HepG2 (cell line): Measurements from ENCODE around the gene PEX19. TPM values are rescaled to one million over a fixed set of nuclear protein-coding genes. Genes with fewer than 3 reads are reported as not detected.

ENCODE experiments used
- ASH2L ChIP-seq: fragments of 300-600, 200-600 bp; sonication (generic); IDR thresholded peaks from 2 replicates; pipeline ENCODE4 v1.7.0; 2017; ENCODE audit warnings: low read depth, mild to moderate bottlenecking, moderate library complexity, mixed read lengths, low read length; ENCODE audit not compliant: insufficient read length
- BHLHE40 ChIP-seq: IDR thresholded peaks from 2 replicates; pipeline ENCODE4 v1.6.1; 2011; ENCODE audit warnings: low read length, improper control_type of control experiment
- CAMTA2 ChIP-seq: sonication (generic); formaldehyde crosslinking; IDR thresholded peaks from 2 replicates; pipeline ENCODE4 v1.4.0; 2020; ENCODE audit warnings: mild to moderate bottlenecking, missing genetic modification reagents, borderline replicate concordance
- EEA1 ChIP-seq: sonication (generic); formaldehyde crosslinking; IDR thresholded peaks from 2 replicates; pipeline ENCODE4 v1.5.1; 2020; ENCODE audit warnings: mild to moderate bottlenecking, missing genetic modification reagents, borderline replicate concordance
- ELF3 ChIP-seq: IDR thresholded peaks from 2 replicates; pipeline ENCODE4 v1.6.1; 2016; ENCODE audit warnings: missing genetic modification reagents, missing compliant biosample characterization
- ERF ChIP-seq: IDR thresholded peaks from 2 replicates; pipeline ENCODE4 v1.6.1; 2018; ENCODE audit warnings: missing biosample characterization, missing genetic modification reagents
- GPN1 ChIP-seq: sonication (generic); formaldehyde crosslinking; IDR thresholded peaks from 2 replicates; pipeline ENCODE4 v1.5.1; 2020; ENCODE audit warnings: missing genetic modification reagents, borderline replicate concordance
- GRHL1 ChIP-seq: sonication (generic); formaldehyde crosslinking; conservative IDR thresholded peaks from 2 replicates; pipeline ENCODE4 v1.8.0; 2022; ENCODE audit warnings: missing genetic modification reagents
- LBX2 ChIP-seq: sonication (generic); formaldehyde crosslinking; IDR thresholded peaks from 2 replicates; pipeline ENCODE4 v1.5.0; 2020; ENCODE audit warnings: missing genetic modification reagents, mild to moderate bottlenecking, borderline replicate concordance
- MAF1 ChIP-seq: sonication (generic); formaldehyde crosslinking; IDR thresholded peaks from 2 replicates; pipeline ENCODE4 v1.5.0; 2020; ENCODE audit warnings: missing genetic modification reagents, borderline replicate concordance
- MTA3 ChIP-seq: sonication (generic); formaldehyde crosslinking; IDR thresholded peaks from 2 replicates; pipeline ENCODE4 v1.4.0; 2020; ENCODE audit warnings: missing genetic modification reagents
- NAIF1 ChIP-seq: sonication (generic); formaldehyde crosslinking; IDR thresholded peaks from 2 replicates; pipeline ENCODE4 v1.5.0; 2020; ENCODE audit warnings: mild to moderate bottlenecking, missing genetic modification reagents, borderline replicate concordance
- NCOR1 ChIP-seq: fragments of 200-600 bp; sonication (generic); IDR thresholded peaks from 2 replicates; pipeline ENCODE4 v1.7.0; 2017; ENCODE audit warnings: antibody characterized with exemption, low read length, borderline replicate concordance
- NONO ChIP-seq, 2 experiments: fragments of 450-650 bp in 1 of 2; sonication (generic) in 1 of 2; formaldehyde crosslinking in 1 of 2; IDR thresholded peaks in 1 of 2; conservative IDR thresholded peaks in 1 of 2; 2 replicates each; pipeline versions ENCODE4 v1.6.1 to v1.8.0; 2017 to 2022; ENCODE audit warnings: mild to moderate bottlenecking in 1 of 2, missing genetic modification reagents in 1 of 2, moderate library complexity in 1 of 2
- ONECUT2 ChIP-seq: sonication (generic); formaldehyde crosslinking; IDR thresholded peaks from 2 replicates; pipeline ENCODE4 v1.4.0; 2020; ENCODE audit warnings: missing genetic modification reagents
- POGZ ChIP-seq: sonication (generic); formaldehyde crosslinking; IDR thresholded peaks from 2 replicates; pipeline ENCODE4 v1.4.0; 2020; ENCODE audit warnings: mild to moderate bottlenecking, missing genetic modification reagents
- POLR2AphosphoS2 ChIP-seq: IDR thresholded peaks from 2 replicates; pipeline ENCODE4 v1.6.1; 2011; ENCODE audit warnings: low read depth, low read length, improper control_type of control experiment
- RFX1 ChIP-seq: fragments of 450-650 bp; IDR thresholded peaks from 2 replicates; pipeline ENCODE4 v1.6.1; 2017
- RFX3 ChIP-seq: IDR thresholded peaks from 2 replicates; pipeline ENCODE4 v1.6.1; 2016; ENCODE audit warnings: missing biosample characterization, missing genetic modification reagents
- RNF2 ChIP-seq: fragments of 450-650 bp; conservative IDR thresholded peaks from 2 replicates; pipeline ENCODE4 v1.6.1; 2016; ENCODE audit warnings: low read depth
- SETDB1 ChIP-seq: sonication (generic); formaldehyde crosslinking; IDR thresholded peaks from 2 replicates; pipeline ENCODE4 v1.5.1; 2020; ENCODE audit warnings: missing genetic modification reagents, mild to moderate bottlenecking, borderline replicate concordance
- SIX1 ChIP-seq: sonication (generic); formaldehyde crosslinking; IDR thresholded peaks from 2 replicates; pipeline ENCODE4 v1.4.0; 2020; ENCODE audit warnings: missing genetic modification reagents, borderline replicate concordance
- SKI ChIP-seq: fragments of 450-650 bp; IDR thresholded peaks from one replicate; pipeline ENCODE4 v1.6.1; 2018; ENCODE audit warnings: mild to moderate bottlenecking; ENCODE audit not compliant: partially characterized antibody
- TGIF2 ChIP-seq: IDR thresholded peaks from 2 replicates; pipeline ENCODE4 v1.6.1; 2016; ENCODE audit warnings: control low read depth, missing compliant biosample characterization
- TP53 ChIP-seq: sonication (generic); formaldehyde crosslinking; conservative IDR thresholded peaks from 2 replicates; pipeline ENCODE4 v1.4.0; 2020; ENCODE audit warnings: missing genetic modification reagents
- ZFP82 ChIP-seq: sonication (generic); formaldehyde crosslinking; IDR thresholded peaks from 2 replicates; pipeline ENCODE4 v1.5.1; 2020; ENCODE audit warnings: mild to moderate bottlenecking, missing genetic modification reagents, borderline replicate concordance
- ZNF10 ChIP-seq: sonication (generic); formaldehyde crosslinking; IDR thresholded peaks from 2 replicates; pipeline ENCODE4 v1.4.0; 2020; ENCODE audit warnings: mild to moderate bottlenecking, low read depth, missing genetic modification reagents, borderline replicate concordance
- ZNF431 ChIP-seq: sonication (generic); formaldehyde crosslinking; IDR thresholded peaks from 2 replicates; pipeline ENCODE4 v1.9.0; 2022; ENCODE audit warnings: missing genetic modification reagents, low read depth, mild to moderate bottlenecking, borderline replicate concordance
- ZNF709 ChIP-seq: sonication (generic); formaldehyde crosslinking; IDR thresholded peaks from 2 replicates; pipeline ENCODE4 v1.5.0; 2020; ENCODE audit warnings: mild to moderate bottlenecking, missing genetic modification reagents
- ZNF772 ChIP-seq: sonication (generic); formaldehyde crosslinking; IDR thresholded peaks from 2 replicates; pipeline ENCODE4 v1.5.0; 2020; ENCODE audit warnings: mild to moderate bottlenecking, missing genetic modification reagents
- ZNF792 ChIP-seq: IDR thresholded peaks from 2 replicates; pipeline ENCODE4 v1.6.1; 2016
- polyA plus RNA-seq, 8 experiments: library from polyadenylated mRNA; depleted of rRNA in 3 of 8; stranded (reverse) in 7 of 8; unstranded in 1 of 8; fragments of >200 nt; fragmentation: Illumina TruSeq in 4 of 8; extraction: Trizol in 4 of 8; gene quantifications; 2 replicates each; pipeline versions ENCODE4 v1.2.1 to v1.2.3, GENCODE V29; 2011 to 2016; ENCODE audit warnings: low read depth in 4 of 8, missing spikeins in 1 of 8, mixed read lengths in 1 of 8; ENCODE audit not compliant: insufficient read depth in 1 of 8
- total RNA-seq, 5 experiments: library from RNA; depleted of rRNA; stranded (reverse); fragments of >200 nt; fragmentation: Illumina TruSeq; extraction: Trizol; gene quantifications; 2 replicates each; pipeline ENCODE4 v1.2.3, GENCODE V29; 2016; ENCODE audit warnings: low read depth in 1 of 5

The PEX19 gene
- total and polyA plus RNA-seq, 2 of the 13 experiments (the other 11 are each of a cell fraction or from before 2014, with no cell fraction given): 47.0 to 51.8 TPM

GRCh38 chr1:160261893-160262794 lies 22.8 kb downstream of the PEX19 start, which contains the start of gene DCAF8 (continued):
- TF ChIP-seq GRHL1 (CRISPR knock-in tag) (no peak), POGZ (CRISPR knock-in tag) (peak; percentile 85), BHLHE40 (no peak), RFX1 (no peak), POLR2AphosphoS2 (no peak), NCOR1 (no peak), ZNF772 (CRISPR knock-in tag) (no peak; the same call in none of the 2 replicates), MTA3 (CRISPR knock-in tag) (no peak), ZNF431 (CRISPR knock-in tag) (no peak), ASH2L (peak; percentile 77), TP53 (CRISPR knock-in tag) (no peak), RFX3 (CRISPR knock-in tag) (no peak), LBX2 (no peak), ELF3 (CRISPR knock-in tag) (peak; percentile 65), ONECUT2 (CRISPR knock-in tag) (no peak; the same call in 1 of the 2 replicates), ERF (CRISPR knock-in tag) (peak; percentile 78; the same call in 1 of the 2 replicates), EEA1 (CRISPR knock-in tag) (peak; percentile 60; the same call in 1 of the 2 replicates), CAMTA2 (CRISPR knock-in tag) (peak; percentile 48; the same call in 1 of the 2 replicates), SETDB1 (CRISPR knock-in tag) (no peak), SKI (no peak), NONO (IDR thresholded peaks at IDR 0.05) (no peak), NONO (CRISPR knock-in tag; conservative IDR thresholded peaks at IDR 0.05) (peak; percentile 84), TGIF2 (CRISPR knock-in tag) (no peak), ZNF10 (CRISPR knock-in tag) (no peak), ZNF709 (peak; percentile 92), NAIF1 (CRISPR knock-in tag) (peak; percentile 86), ZFP82 (CRISPR knock-in tag) (peak; percentile 68; the same call in 1 of the 2 replicates), RNF2 (no peak), SIX1 (CRISPR knock-in tag) (no peak), ZNF792 (CRISPR knock-in tag) (peak; percentile 73; the same call in 1 of the 2 replicates), GPN1 (CRISPR knock-in tag) (no peak; the same call in 1 of the 2 replicates), MAF1 (CRISPR knock-in tag) (peak; percentile 62; the same call in 1 of the 2 replicates)
